Loucy (cell line): ENCODE data around the gene MS4A15.

Experiments
- H2AFZ ChIP-seq: fragments of 200-600 bp; sonication (generic); 2 replicates; pipeline ENCODE4 v1.6.0; 2016; ENCODE audit warnings: antibody characterized with exemption, mild to moderate bottlenecking, low read length, moderate library complexity
- H3F3A ChIP-seq: fragments of 200-600 bp; 2 replicates; pipeline ENCODE4 v1.6.0; 2016; ENCODE audit warnings: antibody characterized with exemption, low read depth, mild to moderate bottlenecking
- H3K27me3 ChIP-seq: fragments of 200-600 bp; sonication (generic); 2 replicates; pipeline ENCODE4 v1.6.1; 2014; ENCODE audit warnings: low read length, mild to moderate bottlenecking; ENCODE audit not compliant: insufficient read depth, poor library complexity, severe bottlenecking
- H3K36me3 ChIP-seq: fragments of 200-600 bp; sonication (generic); 2 replicates; pipeline ENCODE4 v1.6.1; 2016; ENCODE audit warnings: low read length; ENCODE audit not compliant: insufficient read depth
- H3K4me1 ChIP-seq: fragments of 200-600 bp; sonication (generic); 2 replicates; pipeline ENCODE4 v1.5.1; 2014; ENCODE audit warnings: low read length, mild to moderate bottlenecking; ENCODE audit not compliant: insufficient read depth, poor library complexity, severe bottlenecking
- H3K4me2 ChIP-seq: fragments of 200-600 bp; sonication (generic); 2 replicates; pipeline ENCODE4 v1.6.0; 2014; ENCODE audit warnings: antibody characterized with exemption, low read length, low read depth, mild to moderate bottlenecking; ENCODE audit not compliant: poor library complexity, severe bottlenecking
- H3K4me3 ChIP-seq: fragments of 200-600 bp; sonication (generic); 2 replicates; pipeline ENCODE4 v1.5.1; 2014; ENCODE audit warnings: low read length, mild to moderate bottlenecking, mixed read lengths; ENCODE audit not compliant: poor library complexity, severe bottlenecking
- H3K79me2 ChIP-seq: fragments of 200-600 bp; sonication (generic); 2 replicates; pipeline ENCODE4 v1.6.1; 2014; ENCODE audit warnings: low read length; ENCODE audit not compliant: insufficient read depth
- H3K9ac ChIP-seq: fragments of 200-600 bp; sonication (generic); 2 replicates; pipeline ENCODE4 v1.6.0; 2014; ENCODE audit warnings: mild to moderate bottlenecking, low read depth, low read length, moderate library complexity; ENCODE audit not compliant: poor library complexity, severe bottlenecking
- H3K9me2 ChIP-seq: fragments of 200-600 bp; sonication (generic); replicated peaks from 2 replicates; pipeline ENCODE4 v1.6.1; 2016; ENCODE audit warnings: low read depth, low read length, mixed read lengths
- H3K9me3 ChIP-seq: fragments of 200-600 bp; sonication (generic); 2 replicates; pipeline ENCODE4 v1.6.1; 2014; ENCODE audit warnings: mild to moderate bottlenecking, antibody characterized with exemption, low read length, low read depth; ENCODE audit not compliant: insufficient read depth
- H4K20me1 ChIP-seq: fragments of 200-600 bp; sonication (generic); 2 replicates; pipeline ENCODE4 v1.6.0; 2014; ENCODE audit warnings: antibody characterized with exemption, low read length, mild to moderate bottlenecking; ENCODE audit not compliant: insufficient read depth, poor library complexity, severe bottlenecking
- EZH2phosphoT487 ChIP-seq: fragments of 200-600 bp; IDR thresholded peaks from 2 replicates; pipeline ENCODE4 v1.6.1; 2018; ENCODE audit warnings: antibody characterized with exemption, mild to moderate bottlenecking, moderate library complexity, borderline replicate concordance
- TF ChIP-seq, protein P1 (sequence below): fragments of 200-600 bp; sonication (generic); conservative IDR thresholded peaks from 2 replicates; pipeline ENCODE4 v1.5.1; 2014; ENCODE audit warnings: mild to moderate bottlenecking, antibody characterized with exemption, low read length

Gene MS4A15

DNA sequence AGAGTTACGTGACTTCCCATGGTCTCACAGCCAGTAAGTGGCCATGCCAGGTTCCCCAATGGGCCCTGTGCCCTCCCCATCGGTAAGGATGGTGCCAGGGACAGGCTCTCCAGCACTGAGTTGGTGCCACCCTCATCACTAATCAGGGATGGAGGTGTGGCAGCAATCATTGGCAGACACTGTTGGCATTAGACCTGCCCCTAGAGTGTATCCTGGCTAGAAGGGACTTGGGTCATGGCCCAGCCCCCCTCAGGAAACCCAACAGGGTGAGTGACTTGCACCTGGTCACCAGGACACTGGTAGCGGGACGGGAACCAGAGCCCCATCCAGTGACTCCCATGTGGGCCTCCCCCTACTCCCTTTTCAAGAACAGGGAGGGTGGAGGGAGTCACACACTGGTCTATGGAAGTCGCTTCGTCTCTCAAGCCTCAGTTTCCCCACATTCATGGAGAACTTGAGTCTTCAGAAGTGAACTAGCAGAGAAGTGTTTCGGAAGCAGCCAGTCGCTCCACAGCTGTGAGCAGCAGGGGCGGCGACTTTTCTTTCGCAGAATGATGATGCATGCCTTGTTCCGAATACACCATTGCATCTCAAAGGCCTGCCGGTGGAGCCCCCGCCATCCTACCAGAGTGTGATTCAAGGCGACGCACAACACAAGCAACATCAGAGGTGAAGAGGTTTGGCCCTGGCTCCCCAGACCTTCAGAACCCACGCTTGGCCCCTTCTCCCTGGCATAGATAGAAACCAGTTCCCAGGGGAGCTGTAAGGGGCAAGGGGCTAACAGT lies 41.4 kb downstream of the MS4A15 start:
- Histone ChIP-seq H3K27me3 (no peaks in the 10 kb centered on the region), H3K9ac (no peak overlapping the region), H3K4me1 (no peaks in the 10 kb centered on the region), H3F3A (no peaks in the 10 kb centered on the region; the same call in 1 of the 2 replicates), H2AFZ (no peak overlapping the region), H4K20me1 (no peaks in the 10 kb centered on the region), H3K4me2 (no peak overlapping the region), H3K9me2 (no peaks in the 10 kb centered on the region), H3K4me3 (no peak overlapping the region), H3K9me3 (no peaks in the 10 kb centered on the region), H3K79me2 (no peaks in the 10 kb centered on the region), H3K36me3 (no peaks in the 10 kb centered on the region)
- TF ChIP-seq, protein P1, sequence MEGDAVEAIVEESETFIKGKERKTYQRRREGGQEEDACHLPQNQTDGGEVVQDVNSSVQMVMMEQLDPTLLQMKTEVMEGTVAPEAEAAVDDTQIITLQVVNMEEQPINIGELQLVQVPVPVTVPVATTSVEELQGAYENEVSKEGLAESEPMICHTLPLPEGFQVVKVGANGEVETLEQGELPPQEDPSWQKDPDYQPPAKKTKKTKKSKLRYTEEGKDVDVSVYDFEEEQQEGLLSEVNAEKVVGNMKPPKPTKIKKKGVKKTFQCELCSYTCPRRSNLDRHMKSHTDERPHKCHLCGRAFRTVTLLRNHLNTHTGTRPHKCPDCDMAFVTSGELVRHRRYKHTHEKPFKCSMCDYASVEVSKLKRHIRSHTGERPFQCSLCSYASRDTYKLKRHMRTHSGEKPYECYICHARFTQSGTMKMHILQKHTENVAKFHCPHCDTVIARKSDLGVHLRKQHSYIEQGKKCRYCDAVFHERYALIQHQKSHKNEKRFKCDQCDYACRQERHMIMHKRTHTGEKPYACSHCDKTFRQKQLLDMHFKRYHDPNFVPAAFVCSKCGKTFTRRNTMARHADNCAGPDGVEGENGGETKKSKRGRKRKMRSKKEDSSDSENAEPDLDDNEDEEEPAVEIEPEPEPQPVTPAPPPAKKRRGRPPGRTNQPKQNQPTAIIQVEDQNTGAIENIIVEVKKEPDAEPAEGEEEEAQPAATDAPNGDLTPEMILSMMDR: no peak
- no peak for TF ChIP-seq EZH2phosphoT487

DNA sequence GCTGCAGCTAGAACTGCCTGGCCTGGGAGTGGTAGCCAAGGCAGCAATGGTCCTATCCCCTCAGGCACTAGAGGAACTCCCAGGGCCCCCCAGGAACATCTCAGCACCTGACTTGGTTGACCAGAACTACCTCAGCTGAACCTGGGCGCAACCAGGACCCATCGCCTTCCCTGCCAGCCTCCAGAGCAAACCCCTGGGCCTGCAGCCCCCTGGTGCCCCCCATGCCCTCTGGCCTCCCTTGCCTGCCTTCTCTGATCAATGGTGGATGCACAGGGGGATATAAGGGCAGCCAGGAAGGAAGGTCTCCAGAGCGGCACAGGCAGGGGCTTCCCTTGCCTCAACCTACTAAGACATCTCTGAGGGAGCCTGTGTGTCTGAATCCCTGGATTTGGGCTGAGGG lies 42.0 kb downstream of the MS4A15 start:
- Histone ChIP-seq H3K9ac (no peak overlapping the region), H3K4me1 (no peaks in the 10 kb centered on the region), H3F3A (no peaks in the 10 kb centered on the region; the same call in 1 of the 2 replicates), H3K79me2 (no peaks in the 10 kb centered on the region), H3K36me3 (no peaks in the 10 kb centered on the region), H3K4me3 (no peak overlapping the region), H2AFZ (no peak overlapping the region), H3K4me2 (no peak overlapping the region), H3K27me3 (no peaks in the 10 kb centered on the region), H3K9me2 (no peaks in the 10 kb centered on the region), H3K9me3 (no peaks in the 10 kb centered on the region), H4K20me1 (no peaks in the 10 kb centered on the region)
- no peak for TF ChIP-seq EZH2phosphoT487
- TF ChIP-seq, protein P1: no peak

DNA sequence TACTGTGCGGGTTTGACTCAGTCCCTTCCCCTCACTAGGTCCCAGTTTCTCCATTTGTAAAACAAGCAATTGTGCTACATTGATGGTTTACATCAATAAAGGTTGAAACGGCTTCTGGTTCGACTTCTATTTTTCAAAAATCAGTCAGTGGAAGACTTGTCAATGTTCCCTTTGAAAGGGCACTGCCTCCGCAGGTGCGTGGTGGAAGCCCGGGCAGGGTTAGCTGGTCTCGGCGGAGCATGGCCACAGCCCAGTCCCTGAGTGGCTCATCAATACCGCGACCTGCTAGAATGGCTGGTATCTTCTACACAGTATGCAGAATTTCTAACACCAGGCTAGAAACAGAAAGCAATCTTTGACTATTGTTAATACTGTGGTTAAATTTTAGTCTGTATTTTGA lies 44.5 kb downstream of the MS4A15 start:
- TF ChIP-seq EZH2phosphoT487: no peak
- TF ChIP-seq, protein P1: no peak
- H3K27me3 ChIP-seq: no peaks in the 10 kb centered on the region
- no peak overlapping the region for H3K4me2 ChIP-seq
- no peaks in the 10 kb centered on the region for H4K20me1 ChIP-seq
- H3K36me3 ChIP-seq: no peaks in the 10 kb centered on the region
- H3K4me3 ChIP-seq: no peak overlapping the region
- no peaks in the 10 kb centered on the region for H3K4me1 ChIP-seq
- H3K9ac ChIP-seq: no peak overlapping the region
- no peaks in the 10 kb centered on the region; the same call in 1 of the 2 replicates for H3F3A ChIP-seq
- H3K9me2 ChIP-seq: no peaks in the 10 kb centered on the region
- H3K9me3 ChIP-seq: no peaks in the 10 kb centered on the region
- no peak overlapping the region for H2AFZ ChIP-seq
- H3K79me2 ChIP-seq: no peaks in the 10 kb centered on the region
